Gastrocnemius medialis (tissue), 4 donors: ENCODE data around the gene EPHA5.

Experiments
- POLR2A ChIP-seq, 2 donors: fragments of 450-650 bp; IDR thresholded peaks; one replicate each; pipeline ENCODE4 v1.6.1; 2017; ENCODE audit warnings: antibody characterized with exemption in 2 of 2, mild to moderate bottlenecking in 2 of 2, moderate library complexity in 2 of 2
- TF ChIP-seq, protein P1 (sequence below), 5 experiments: fragments of 450-650 bp in 3 of 5; fragments of 200-600 bp in 2 of 5; sonication (generic) in 2 of 5; IDR thresholded peaks in 4 of 5; conservative IDR thresholded peaks in 1 of 5; 1 replicate in 4 of 5; 2 replicates in 1 of 5; pipeline ENCODE4 v1.5.1; 2016 to 2019; ENCODE audit warnings: antibody characterized with exemption in 5 of 5, mild to moderate bottlenecking in 3 of 5, moderate library complexity in 3 of 5

DNA sequence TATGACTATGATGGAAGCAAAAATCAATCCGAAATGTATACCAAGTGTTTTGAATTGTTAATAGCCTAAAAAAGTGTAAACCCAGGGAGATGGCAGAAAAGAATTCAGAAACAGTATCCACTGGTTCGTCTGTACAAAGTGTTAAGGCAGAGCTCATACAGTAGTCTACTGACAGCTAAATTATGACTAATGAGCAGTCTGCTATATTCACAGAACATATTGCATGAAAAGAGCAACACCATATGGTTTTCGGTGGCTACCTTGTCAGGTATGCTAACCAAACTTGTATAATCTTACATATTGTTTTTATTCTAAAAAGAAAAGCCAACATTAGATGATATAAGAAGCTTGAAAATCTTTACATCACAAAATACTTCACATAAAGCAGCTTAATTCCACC is 18.5 kb downstream of the EPHA5 start:
- TF ChIP-seq, protein P1, sequence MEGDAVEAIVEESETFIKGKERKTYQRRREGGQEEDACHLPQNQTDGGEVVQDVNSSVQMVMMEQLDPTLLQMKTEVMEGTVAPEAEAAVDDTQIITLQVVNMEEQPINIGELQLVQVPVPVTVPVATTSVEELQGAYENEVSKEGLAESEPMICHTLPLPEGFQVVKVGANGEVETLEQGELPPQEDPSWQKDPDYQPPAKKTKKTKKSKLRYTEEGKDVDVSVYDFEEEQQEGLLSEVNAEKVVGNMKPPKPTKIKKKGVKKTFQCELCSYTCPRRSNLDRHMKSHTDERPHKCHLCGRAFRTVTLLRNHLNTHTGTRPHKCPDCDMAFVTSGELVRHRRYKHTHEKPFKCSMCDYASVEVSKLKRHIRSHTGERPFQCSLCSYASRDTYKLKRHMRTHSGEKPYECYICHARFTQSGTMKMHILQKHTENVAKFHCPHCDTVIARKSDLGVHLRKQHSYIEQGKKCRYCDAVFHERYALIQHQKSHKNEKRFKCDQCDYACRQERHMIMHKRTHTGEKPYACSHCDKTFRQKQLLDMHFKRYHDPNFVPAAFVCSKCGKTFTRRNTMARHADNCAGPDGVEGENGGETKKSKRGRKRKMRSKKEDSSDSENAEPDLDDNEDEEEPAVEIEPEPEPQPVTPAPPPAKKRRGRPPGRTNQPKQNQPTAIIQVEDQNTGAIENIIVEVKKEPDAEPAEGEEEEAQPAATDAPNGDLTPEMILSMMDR (IDR thresholded peaks at IDR 0.05 in 4 of 5, conservative IDR thresholded peaks at IDR 0.05 in 1 of 5), result no peak
- TF ChIP-seq POLR2A (IDR thresholded peaks at IDR 0.05), result no peak
